Nucleus accumbens (tissue), 56 donors: Measurements from ENCODE around the gene MRPL49.
"Not testable (repeated sequence)": the region's sequence is repeated elsewhere in the genome, so short reads cannot be mapped to it uniquely, and the experiment has no call there.

Experiments
- DNase-seq, 56 donors: peaks; one replicate each; lab custom pipeline; 2025; lab: John Stamatoyannopoulos, UW

The MRPL49 gene

DNA sequence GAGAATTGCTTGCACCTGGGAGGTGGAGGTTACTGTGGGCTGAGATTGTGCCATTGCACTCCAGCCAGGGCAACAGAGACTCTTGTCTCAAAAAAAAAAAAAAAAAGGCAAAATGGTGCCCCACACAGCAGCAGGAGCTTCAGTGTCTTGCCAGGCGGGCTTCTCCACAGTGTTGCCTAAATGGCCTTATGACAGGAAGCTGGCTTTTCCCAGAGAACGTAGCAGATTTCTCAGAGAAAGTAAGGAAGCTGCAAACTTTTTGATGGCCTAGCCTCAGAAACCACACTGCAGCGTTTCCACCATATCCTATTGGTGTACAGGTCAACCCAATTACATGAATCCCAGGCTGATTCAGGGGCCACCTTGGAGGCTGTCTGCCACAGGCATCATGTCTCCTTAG is 35.2 kb downstream of the MRPL49 start:
- DNase-seq = no peak

DNA sequence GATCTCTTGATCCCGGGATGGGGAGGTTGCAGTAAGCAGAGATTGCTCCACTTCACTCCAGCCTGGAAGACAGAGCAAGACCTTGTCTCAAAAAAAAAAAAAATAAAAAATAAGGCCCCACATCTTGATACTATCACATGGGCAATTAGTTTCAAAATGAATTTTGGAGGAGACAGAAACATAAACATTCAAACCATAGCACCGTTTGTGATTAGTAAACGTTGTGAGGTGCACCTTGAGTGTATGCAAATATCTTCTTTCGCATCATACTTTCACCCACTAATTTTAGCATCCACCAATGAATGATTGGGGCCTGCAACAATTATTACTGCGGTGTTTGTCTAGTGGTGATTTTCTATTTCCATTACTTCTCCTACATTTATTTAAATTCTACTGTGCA is 36.9 kb downstream of the MRPL49 start:
- no peak for DNase-seq

DNA sequence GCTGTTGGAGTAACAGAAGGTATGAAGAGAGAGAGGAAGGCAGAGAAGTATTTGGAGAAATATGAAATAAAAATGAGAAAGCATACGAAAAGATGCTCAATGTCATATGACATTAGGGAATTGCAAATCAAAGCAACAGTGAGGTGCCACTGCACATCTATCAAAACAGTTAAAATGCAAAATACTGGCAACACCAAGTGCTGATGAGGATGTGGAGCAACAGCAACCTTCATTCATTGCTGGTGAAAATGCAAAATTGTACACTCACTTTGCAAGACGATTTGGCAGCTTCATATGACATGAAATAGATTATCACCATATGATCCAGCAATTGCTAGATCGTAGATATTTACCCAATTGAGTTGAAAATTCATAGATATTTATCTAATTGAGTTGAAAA is 38.5 kb downstream of the MRPL49 start:
- DNase-seq = no peak

DNA sequence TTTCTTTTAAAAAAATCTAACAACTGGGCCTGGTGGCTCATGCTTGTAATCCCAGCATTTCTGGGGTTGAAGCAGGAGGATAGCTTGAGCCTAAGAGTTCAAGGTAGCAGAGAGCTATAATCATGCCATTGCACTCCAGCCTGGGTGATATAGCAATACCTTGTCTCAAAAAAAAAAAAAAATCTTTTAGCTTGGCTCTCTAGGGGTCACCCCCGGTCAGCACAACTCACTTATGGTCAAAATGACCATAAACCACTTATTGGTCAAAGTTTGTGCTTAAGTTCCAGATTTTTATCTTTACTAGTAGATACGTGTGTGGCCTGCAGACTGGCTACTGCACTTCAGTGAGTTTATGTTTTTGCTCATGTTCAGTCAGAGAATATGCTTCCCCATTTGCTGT is 41.6 kb downstream of the MRPL49 start:
- no peak for DNase-seq

DNA sequence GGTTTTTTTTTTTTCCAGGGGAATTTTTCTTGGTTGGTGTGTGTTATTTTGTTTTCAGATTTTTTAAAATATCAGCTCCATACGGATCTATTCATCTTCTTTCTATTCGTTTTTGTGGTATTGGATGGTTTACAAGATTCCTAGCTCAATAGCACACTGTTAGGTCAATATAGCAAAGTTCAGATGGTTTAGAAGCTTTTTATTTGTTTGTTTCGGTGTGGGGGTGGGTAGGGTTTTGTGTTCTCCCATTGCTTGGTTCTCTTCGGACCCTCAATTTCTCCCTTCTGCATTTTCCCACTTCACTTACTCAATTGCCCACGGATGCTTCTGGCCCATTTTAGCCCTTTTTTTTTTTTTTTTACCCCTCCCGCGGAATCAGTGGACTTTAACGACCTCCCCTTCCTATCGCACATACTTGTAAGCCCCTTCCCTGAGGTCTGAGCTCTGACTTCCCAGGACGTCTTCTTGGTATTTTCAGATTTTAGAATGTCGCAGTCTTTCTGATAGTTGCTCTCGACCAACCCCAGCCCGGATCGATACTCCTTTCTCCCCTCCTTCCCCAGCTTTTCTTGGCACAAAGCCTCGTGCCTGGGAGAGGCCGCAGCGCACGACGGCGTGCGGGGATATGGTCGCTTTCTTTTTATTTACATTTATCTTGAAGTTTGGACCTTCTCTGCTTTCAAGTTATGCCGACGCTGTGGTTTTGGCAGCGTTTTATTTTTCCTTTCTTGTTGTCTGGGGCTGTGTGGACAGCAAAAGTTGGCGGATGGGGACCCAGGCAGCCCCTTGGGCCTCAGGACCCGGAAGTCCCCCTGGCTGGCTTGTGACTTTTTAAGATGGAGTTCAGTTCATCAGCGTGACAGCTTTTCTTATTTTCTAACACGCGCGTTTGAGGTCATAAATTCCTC is 43.5 kb downstream of the MRPL49 start:
- no peak for DNase-seq

DNA sequence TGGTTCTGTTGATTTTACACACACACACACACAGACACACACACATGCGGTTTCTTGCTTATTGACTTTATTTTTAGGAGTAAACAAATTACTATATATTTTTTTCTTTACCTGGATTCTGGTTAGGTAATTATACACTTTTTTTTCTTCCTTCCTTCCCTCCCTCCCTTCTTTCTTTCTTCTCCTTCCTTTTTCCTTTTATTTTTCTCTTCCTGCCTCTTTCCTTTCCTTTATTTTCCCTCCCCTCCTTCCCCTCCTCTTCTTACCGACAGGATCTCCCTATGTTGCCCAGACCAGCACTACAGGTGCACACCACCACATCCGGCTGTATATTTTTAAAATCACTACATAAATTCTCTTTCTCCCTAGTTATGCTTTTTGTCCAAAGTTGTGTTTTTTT is 44.8 kb downstream of the MRPL49 start:
- DNase-seq = no peak

DNA sequence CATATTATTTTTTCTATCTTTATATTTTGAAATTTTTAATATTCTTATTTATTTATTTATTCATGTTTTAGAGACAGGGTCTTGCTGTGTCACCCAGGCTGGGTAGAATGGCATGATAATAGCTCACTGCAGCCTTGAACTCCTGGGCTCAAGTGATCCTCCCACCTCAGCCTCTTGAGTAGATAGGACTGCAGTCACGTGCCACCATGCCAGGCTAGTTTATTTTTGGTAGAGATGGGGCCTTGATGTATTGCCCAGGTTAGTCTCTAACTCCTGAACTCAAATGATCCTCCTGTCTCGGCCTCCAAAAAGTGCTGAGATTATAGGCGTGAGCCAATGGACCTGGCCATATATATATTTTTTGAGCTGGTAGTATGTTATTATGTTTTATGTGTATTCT is 45.5 kb downstream of the MRPL49 start:
- DNase-seq = no peak

DNA sequence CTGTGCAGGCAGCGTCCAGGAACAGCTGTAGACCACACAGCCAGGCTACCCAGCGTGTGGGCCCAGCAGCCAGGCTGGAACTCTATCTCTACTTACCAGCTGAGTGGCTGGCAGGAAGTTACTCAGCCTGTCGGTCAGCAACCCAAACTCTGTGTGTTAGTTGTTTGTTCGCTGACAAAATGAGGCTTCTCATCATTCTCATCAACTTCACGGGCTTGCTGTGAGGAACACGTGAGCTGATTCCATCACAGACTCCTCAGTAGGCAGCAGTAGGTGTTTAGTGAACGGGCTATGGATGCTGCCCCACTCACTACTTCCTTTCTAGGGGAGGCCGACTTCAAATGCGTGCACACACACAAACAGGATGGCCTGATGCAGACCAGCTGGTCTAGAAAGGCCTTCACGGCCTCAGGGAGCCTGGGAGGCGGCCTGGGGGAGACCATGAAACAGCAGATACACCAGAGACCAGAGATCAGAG is 47.1 kb downstream of the MRPL49 start:
- no peak for DNase-seq

DNA sequence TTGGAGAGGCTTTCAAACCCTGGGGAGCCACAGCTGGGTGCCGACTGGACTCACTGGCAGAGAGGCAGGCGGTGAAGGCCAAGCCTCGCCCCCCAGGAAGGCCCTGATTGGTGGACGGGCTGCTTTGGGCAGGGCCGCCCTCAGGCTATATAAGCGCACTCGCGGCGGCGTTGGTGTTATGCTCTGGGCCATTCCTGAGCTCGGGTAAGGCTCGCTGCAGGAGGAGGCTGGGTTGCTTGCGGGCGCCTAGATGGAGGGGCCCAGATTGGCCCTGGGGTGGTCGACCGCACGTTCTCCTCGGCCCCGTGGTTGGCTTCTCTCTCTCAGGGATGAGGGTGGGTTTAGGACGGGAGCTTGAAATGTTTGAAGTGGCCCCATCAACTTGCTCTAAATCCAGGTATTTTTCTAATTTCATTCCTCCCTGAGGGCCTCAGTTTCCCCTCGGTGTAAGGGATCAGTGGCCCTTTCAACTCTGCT is 48.0 kb downstream of the MRPL49 start, which contains the start of gene SPDYC:
Gene SPDYC (plus strand): TSS at position 176 of the 477 bp plus-strand sequence. CDS start 1,125 bp downstream, outside the sequence.
- no peak for DNase-seq

DNA sequence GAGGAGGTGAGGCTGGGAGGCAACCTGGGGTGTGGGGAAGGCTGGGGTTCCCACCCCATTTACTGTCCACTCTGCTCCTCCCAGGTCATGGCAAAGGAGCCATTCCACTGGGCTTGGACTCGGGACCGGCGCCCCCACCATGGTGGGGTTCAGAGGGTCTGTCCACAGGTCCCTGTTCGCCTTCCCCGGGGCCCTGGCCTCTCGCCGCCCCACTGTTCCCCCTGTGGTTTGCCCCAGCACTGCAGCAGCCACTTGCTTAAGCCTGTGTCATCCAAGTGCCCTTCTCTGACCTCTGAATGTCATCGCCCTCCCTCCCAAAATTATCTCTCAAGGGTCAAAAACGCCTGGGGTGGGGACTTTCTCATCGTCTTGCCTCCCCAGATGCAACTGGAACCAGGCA is 50.5 kb downstream of the MRPL49 start:
- no peak for DNase-seq

DNA sequence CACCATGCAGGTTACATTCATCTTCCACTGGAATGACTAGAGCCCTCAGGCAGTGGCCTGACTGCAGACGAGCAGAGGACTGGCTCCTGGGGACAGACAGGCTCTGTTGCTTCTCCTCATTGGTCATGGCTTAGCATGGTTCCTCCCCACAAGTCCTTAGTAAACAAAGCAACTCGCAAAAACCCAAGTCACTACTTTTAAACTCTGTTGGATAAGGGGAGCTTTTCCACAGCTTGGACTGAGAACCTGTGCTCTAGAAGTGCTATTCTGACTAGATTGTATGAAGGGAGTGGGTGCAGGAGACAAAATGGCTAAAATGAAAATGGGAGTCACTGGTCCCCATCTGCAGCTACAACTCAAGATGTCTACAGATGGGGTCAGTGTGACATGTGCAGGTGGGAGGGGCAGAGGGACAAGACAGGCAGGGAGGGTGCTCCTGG is 52.5 kb downstream of the MRPL49 start:
- DNase-seq = not testable (repeated sequence)
